Measurements from ENCODE around the gene CCDC9B.

The CCDC9B gene

DNA sequence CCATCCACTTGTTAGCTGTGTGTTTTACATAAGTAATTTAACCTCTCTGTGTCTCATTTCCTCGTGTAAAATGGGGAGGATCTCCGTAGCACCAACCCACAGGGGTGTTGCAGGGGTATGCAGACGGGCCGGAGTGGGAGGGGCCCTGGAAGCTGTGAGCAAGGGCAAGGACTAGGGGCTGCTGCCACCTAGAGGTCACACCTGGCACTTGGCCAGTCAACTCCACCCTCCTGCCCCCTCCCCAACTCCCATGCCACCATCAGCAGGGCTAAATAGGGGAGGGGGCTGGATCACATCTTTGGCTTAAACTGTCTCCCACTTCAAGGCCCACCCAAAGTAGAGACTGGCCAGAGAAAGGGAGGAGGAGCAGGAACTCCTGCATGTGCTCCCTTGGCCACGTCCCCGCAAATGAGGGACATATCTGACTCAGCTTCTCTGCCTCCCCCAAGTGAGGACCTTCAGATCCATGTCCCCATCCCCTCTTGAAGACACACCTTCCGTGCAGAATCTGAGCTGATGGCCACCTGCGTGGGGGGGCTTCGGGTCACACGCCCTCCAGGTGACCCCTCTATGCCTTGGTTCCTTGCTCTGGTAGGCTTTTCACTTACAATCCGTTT, 2.6 kb downstream of the CCDC9B start:
- Histone ChIP-seq H2AFZ (ENCODE audit: low read depth, low read length) (peak overlapping the region; percentile 78), H3K36me3 (ENCODE audit: insufficient read depth, low read length) (no peaks in the 10 kb centered on the region), H3K27ac (ENCODE audit: low read length) (no peak overlapping the region)

DNA sequence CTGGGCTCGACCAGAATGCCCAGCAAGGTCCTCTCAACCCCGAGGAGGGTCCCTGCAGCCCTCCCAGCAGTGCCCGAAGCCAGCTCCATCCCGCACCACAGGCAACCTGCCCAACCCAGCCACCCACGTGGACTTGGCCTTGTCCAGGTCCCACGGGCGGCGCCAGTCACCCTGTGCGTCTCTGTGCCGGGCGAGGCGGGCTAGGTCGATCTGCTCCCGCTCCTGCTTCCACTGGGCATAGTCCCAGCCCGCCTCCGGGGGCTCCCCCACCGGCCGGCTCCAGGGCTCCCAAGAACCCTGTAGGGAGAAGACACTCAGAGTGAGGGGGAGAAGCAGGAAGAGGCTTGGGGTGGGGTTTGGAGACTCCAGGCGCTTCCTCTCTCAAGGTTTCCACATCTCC, 3.1 kb downstream of the CCDC9B start:
- Histone ChIP-seq H3K79me2 (ENCODE audit: insufficient read depth, low read length) (no peaks in the 10 kb centered on the region), H3K36me3 (ENCODE audit: insufficient read depth, low read length) (no peaks in the 10 kb centered on the region), H3K4me2 (ENCODE audit: insufficient read depth, low read length) (peak overlapping the region; percentile 63), H3K9me3 (ENCODE audit: insufficient read depth, low read length, severe bottlenecking) (no peaks in the 10 kb centered on the region), H3K4me3 (ENCODE audit: low read depth in 1 of 2, low read length in 2 of 2) (no peak overlapping the region; a peak in 1 of 4 replicates), H3K27ac (ENCODE audit: low read length) (no peak overlapping the region), H3K27me3 (ENCODE audit: insufficient read depth, low read length, poor library complexity) (no peaks in the 10 kb centered on the region), H4K20me1 (ENCODE audit: insufficient read depth, low read length) (no peaks in the 10 kb centered on the region), H3K9ac (ENCODE audit: low read depth, low read length) (peak overlapping the region; percentile 28), H2AFZ (ENCODE audit: low read depth, low read length) (peak overlapping the region; percentile 78), H3K4me1 (ENCODE audit: insufficient read depth, low read length) (peaks cover 31% of the 10 kb centered on the region)
- TF ChIP-seq, protein P1, sequence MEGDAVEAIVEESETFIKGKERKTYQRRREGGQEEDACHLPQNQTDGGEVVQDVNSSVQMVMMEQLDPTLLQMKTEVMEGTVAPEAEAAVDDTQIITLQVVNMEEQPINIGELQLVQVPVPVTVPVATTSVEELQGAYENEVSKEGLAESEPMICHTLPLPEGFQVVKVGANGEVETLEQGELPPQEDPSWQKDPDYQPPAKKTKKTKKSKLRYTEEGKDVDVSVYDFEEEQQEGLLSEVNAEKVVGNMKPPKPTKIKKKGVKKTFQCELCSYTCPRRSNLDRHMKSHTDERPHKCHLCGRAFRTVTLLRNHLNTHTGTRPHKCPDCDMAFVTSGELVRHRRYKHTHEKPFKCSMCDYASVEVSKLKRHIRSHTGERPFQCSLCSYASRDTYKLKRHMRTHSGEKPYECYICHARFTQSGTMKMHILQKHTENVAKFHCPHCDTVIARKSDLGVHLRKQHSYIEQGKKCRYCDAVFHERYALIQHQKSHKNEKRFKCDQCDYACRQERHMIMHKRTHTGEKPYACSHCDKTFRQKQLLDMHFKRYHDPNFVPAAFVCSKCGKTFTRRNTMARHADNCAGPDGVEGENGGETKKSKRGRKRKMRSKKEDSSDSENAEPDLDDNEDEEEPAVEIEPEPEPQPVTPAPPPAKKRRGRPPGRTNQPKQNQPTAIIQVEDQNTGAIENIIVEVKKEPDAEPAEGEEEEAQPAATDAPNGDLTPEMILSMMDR (IDR thresholded peaks at IDR 0.05; ENCODE audit: borderline replicate concordance, extremely low read depth, low read length, poor library complexity, severe bottlenecking), result no peak
- TF ChIP-seq EZH2 (IDR thresholded peaks at IDR 0.05; ENCODE audit: borderline replicate concordance, low read depth, low read length, severe bottlenecking), result no peak
- ATAC-seq (ENCODE audit: insufficient read depth, low read depth), result 0 out of 3 replicates have a peak, but pooled peaks have one; percentile 5
- DNase-seq, result no peak

More for the DNA sequence above, 2.6 kb downstream of the CCDC9B start:
- Histone ChIP-seq H3K4me2 (ENCODE audit: insufficient read depth, low read length) (peak overlapping the region; percentile 63), H3K9me3 (ENCODE audit: insufficient read depth, low read length, severe bottlenecking) (no peaks in the 10 kb centered on the region), H3K79me2 (ENCODE audit: insufficient read depth, low read length) (no peaks in the 10 kb centered on the region), H3K4me3 (ENCODE audit: low read depth in 1 of 2, low read length in 2 of 2) (no peak overlapping the region; a peak in 1 of 4 replicates), H3K4me1 (ENCODE audit: insufficient read depth, low read length) (peaks cover 31% of the 10 kb centered on the region), H3K27me3 (ENCODE audit: insufficient read depth, low read length, poor library complexity) (no peaks in the 10 kb centered on the region), H3K9ac (ENCODE audit: low read depth, low read length) (peak overlapping the region; percentile 28), H4K20me1 (ENCODE audit: insufficient read depth, low read length) (no peaks in the 10 kb centered on the region)
- ATAC-seq (ENCODE audit: insufficient read depth, low read depth) (peak; percentile 94), DNase-seq (peak; percentile 85)
- TF ChIP-seq, protein P1 (IDR thresholded peaks at IDR 0.05; ENCODE audit: borderline replicate concordance, extremely low read depth, low read length, poor library complexity, severe bottlenecking), result peak; percentile 89
- no peak for TF ChIP-seq EZH2 (IDR thresholded peaks at IDR 0.05; ENCODE audit: borderline replicate concordance, low read depth, low read length, severe bottlenecking)

DNA sequence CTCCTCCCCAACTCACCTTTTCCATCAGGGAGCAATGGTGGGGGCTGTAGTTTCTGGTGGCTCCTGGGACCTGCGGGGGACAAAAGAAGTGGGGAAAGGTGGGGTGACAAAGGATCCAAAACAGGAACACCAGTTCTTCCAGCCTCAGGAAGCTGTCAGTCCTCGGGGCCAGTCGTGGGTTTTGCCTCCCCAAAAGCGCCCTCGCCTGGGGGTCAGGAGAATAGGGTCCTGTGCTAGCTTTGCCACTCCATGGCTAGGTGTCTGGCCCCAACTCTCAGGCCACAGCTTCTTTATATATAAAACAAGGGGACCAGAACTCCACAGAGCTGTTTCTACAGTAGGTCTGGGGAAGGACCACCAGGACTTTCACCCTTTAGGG, 4.0 kb downstream of the CCDC9B start:
- no peak for DNase-seq
- H2AFZ ChIP-seq (ENCODE audit: low read depth, low read length), result no peak overlapping the region
- no peaks in the 10 kb centered on the region for H4K20me1 ChIP-seq (ENCODE audit: insufficient read depth, low read length)
- ATAC-seq (ENCODE audit: insufficient read depth, low read depth), result no peak
- H3K79me2 ChIP-seq (ENCODE audit: insufficient read depth, low read length), result no peaks in the 10 kb centered on the region
- no peaks in the 10 kb centered on the region for H3K9me3 ChIP-seq (ENCODE audit: insufficient read depth, low read length, severe bottlenecking)
- peaks cover 31% of the 10 kb centered on the region for H3K4me1 ChIP-seq (ENCODE audit: insufficient read depth, low read length)
- H3K4me2 ChIP-seq (ENCODE audit: insufficient read depth, low read length), result no peak overlapping the region
- TF ChIP-seq, protein P1 (IDR thresholded peaks at IDR 0.05; ENCODE audit: borderline replicate concordance, extremely low read depth, low read length, poor library complexity, severe bottlenecking), result no peak
- no peak for TF ChIP-seq EZH2 (IDR thresholded peaks at IDR 0.05; ENCODE audit: borderline replicate concordance, low read depth, low read length, severe bottlenecking)
- H3K4me3 ChIP-seq (ENCODE audit: low read depth in 1 of 2, low read length in 2 of 2), result no peak overlapping the region
- H3K9ac ChIP-seq (ENCODE audit: low read depth, low read length), result no peak overlapping the region
- no peak overlapping the region for H3K27ac ChIP-seq (ENCODE audit: low read length)
- H3K27me3 ChIP-seq (ENCODE audit: insufficient read depth, low read length, poor library complexity), result no peaks in the 10 kb centered on the region
- H3K36me3 ChIP-seq (ENCODE audit: insufficient read depth, low read length), result no peaks in the 10 kb centered on the region

Measured in DND-41 (cell line).